GM21723 (cell line): ENCODE measurements around the gene P4HB.

Experiments
- ATAC-seq: cut with Tn5 transposase; IDR thresholded peaks from one replicate; pipeline ENCODE4 v1.9.1; 2021; ENCODE audit warnings: mild to moderate bottlenecking, moderate library complexity; ENCODE audit not compliant: unreplicated experiment

P4HB gene

DNA sequence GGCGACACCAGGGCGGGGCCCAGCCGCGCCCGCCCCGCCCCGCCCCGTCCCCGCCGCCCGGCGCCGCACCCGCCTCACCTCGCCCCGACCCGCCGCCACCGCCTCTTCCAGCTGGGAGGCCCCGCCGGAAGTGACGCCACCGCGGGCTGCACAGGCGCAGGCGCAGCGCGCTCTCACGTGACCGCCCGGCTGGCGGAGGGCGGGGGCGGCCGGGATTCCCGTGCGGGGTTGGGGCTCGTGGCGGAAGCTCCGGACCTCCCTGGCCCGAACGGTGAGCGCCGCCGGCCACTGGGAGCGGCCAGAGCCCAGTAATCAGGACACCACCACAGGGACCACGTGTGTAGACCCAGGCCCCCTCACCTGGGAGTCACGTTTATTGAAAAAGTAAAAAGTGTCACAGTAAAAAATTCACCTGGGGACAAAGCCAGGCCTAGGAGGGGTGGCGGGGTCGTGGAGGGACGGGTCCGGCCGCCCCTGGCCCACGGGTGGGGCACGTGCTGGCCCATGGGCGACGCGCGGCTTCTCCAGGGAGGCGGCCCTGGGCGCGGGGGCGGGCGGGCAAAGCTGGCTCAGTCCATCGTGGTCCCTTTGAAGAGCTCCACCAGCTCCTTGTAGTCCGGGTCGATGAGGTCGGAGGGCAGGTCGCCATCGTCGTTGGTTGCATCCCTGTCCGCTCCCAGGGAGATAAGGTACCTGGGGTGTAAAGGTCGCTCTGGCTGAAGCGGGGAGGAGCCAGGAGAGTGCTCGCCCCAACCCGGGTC lies 27.0 kb downstream of the P4HB start, which contains the start of gene MCRIP1:
Gene MCRIP1 (minus strand): TSS at position 132 of the 761 bp plus-strand sequence. CDS start 8,785 bp downstream, outside the sequence.
- peak; percentile 60 for ATAC-seq

DNA sequence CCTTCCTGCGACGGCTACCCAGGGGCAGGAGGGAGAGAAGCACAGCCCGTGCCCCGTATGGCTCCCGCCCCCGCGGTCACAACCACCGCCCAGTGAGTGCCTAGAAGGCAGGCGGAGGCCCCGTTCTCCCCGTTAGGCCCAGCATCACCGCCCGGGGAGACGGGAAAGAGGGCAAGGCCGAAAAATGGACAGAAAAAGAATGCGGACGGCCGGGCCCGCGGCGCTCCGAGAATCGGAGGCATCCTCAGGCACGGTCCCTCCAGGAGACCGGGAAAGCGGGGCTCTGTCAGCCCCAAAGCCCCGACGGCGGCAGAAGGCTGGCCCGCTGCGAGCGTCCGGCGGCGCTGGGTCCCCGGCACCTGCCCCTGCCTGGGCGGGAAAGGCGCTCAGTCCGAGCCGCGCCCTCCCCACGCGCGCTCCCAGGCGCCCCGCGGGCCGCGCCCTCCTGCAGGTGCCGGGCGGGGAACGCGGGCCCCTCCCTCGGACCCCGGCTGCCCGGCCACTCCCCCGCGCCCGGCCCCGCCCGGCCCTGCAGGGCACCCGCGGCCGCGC lies 27.7 kb downstream of the P4HB start:
- peak; percentile 63 for ATAC-seq

DNA sequence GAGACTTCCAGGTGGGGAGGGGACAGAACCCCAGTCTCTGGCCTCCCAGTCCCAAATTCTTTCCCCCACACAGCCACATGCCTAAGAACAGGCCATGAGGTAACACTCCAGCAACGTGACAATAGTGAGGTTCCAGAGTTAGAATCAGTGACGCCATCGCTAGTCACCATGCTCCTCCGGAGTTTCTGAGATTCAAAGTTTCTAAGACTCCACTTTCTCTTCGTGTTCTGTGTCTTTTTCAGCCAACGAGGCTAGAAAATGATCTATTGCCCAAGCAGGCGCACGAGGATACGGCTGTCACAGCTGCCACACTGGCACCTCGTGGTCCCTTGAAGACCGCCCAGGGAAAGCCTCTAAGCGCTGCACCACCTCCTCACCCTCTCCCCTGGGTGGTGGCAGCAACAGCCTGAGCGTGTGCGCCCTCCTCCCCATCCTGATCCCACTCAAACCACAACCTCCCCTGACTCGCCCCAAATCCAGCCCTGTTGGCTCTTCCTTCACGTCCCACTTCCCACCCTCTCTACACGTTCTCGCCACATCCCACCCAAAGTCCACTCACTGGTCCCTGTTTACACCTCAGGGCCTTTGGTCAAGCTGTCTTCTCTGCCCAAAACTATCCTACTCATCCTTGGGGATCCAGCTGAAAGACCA lies 28.3 kb downstream of the P4HB start:
- ATAC-seq: peak; percentile 21

DNA sequence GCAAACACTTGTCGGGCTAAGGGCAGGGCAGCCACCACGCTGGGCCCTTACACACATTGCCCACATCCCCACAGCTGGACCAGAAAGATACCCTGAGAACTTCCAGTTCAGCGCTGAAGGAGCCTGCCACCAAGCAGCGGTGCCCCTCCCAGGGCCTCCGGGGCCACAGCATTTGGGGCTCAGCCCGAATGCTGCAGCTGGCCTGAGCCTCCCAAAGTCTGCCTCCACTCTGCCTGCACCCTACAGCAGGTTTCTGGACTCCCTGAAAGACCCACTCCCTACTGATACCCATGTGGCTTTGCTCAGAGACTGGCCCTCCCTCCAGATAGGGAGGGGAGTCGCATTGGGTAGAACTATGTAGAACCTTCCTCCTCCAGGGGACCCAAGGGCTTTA lies 28.8 kb downstream of the P4HB start:
- ATAC-seq: no peak

DNA sequence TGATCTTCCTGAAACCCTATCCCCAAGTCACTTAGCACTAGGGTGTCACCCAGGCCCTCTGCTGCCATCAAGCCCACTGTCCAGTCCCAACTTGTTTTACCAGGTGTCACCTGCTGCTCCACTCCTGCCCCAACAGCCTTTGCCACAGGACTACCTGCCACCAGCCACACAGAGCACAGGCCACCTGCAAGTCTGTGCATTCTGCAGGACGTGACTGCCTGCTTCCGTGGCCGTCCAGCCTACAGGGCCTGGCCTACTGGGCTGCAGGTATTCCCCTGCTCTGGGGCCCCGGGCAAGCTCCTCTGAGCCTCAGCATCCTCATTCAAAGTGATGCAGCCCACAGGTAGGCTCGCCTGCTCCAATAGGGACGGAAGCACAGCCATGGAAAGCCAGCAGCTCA lies 30.5 kb downstream of the P4HB start:
- ATAC-seq: no peak

DNA sequence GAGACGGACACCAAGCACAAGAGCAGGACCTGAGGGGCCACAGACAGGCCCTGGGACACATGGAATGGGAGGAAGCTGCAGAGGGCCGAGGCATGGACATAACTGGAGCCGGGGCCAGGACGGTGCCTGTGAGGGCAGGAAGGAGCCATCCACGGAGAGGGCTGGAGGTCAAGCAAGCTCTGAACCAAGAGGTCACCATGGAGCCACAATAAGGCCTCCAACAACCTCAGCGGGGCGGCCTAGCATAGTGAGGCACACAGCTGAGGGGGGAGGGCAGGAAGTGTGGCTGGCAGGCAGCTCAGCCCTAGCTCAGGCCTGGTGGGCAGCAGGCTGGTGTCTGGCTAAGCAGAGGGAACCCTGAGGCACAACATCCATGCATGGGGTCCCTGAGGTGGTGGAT lies 31.7 kb downstream of the P4HB start:
- ATAC-seq: no peak

DNA sequence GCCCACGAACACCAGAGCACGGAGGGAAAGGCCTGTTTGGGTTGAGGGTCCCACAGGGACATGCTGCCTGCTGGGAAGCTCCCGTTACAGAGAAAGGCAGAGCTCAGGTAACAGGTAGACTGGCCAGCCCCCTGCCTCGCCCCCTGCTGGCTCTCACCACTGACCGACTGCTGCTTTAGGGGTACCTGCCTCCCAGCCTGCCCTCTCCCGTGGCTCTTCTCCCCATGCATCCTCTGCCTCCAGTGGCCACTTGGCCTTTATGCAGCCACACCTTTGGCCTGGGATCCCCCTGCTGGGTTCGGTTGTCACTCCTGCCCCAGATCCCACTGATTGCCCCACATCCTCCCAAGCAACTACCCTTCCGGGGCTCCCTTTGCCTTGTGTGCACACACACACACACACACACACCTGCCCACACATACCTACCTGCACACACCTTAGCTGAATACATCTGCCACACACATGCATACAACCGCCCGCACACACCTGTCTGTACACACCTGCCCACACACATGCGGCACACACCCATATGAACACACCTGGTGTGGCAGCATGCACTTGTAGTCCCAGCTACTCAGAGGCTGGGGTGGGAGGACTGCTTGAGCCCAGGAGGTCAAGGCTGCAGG lies 34.4 kb downstream of the P4HB start:
- no peak for ATAC-seq

DNA sequence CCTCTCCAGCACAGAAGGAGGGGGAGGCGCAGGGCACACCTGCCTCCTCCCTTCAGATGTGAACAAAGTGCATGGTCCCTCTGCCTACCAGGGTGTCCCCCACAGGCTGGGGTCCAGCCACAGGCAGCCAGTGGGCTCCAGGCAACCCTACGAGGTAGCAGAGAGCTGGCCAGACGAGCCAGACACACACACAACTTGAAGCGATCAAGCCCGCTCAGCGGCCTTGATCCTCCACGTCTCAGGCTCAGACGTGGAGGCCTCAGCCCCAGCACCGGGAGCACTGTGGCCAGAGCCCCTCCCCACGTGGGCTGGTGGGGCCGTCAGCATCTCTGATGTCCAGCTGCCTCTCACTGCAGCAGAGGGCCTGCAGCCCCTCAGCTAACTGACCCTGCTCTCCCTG lies 35.7 kb downstream of the P4HB start:
- no peak for ATAC-seq

DNA sequence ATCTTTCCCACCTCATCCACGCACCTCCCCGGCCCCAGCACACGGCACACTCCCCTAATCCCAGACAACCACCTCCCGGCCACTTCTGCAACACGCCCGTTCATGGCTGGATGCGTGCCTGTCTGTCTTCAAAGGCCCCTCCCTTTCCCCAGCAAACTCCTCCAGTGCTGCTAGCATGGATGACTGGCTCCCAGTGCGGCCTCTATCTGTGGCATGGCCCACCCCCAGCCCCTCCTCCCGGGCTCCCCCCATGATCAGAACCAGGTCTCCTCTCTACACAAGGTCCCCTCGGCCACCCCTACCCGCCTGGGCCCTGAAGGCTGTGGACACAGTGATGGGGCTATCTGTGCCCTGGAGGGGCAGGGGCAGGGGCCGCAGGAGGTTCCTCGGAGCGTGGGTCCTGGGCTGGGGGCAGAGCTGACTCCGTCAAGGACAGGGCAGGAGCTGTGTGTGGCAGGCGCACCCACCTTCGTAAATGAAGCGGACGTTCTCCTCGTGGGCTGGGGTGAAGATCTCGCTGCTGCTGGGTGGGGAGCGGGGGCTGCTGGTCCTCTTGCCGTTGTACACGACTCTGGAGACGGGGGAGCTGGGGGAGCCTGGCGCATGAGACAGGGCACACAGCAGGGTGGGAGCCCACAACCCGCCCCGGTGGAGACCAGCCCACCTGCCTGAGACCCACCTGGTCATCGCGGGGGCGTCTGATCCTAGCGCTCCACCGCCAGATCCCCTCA lies 36.4 kb downstream of the P4HB start:
- no peak for ATAC-seq

DNA sequence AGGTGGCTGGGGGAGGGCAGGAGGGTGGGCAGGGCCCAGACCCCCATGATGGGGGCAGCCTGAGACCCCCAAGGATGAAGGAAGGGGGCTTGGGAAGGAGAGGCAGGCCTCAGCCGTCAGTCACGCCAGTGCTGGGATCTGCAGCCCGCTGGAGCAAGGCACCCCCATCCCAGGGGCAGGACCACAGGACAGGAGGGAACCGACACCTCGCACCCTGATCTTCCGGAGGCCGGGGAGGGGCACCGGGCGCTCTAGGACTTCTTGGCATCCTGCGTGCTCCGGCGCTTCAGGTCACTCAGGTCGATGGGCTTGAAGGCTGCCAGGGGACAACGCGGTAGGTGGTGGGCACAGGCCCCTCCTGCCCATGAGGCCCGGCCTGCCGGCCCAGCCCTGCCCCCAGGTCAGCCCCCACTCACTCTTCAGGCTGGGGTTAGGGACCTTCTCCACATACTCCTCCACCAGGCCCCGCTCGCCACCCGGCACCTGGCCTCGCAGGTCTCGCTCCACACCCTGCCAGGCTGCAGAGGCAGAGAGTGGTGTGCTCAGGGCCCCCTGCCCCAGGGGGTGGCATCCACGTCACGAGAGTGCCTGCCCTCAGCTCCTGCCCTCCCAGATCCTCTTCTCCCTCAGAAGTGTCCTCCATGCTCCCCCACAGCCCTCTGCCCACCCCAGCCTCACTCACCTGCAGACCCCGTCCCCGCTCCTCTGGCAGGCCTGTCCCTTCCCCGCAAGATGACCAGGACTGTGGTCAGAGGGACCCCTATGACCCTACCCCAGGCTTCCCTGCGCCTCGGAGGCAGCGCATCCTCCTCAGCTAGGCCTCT lies 37.1 kb downstream of the P4HB start:
- no peak for ATAC-seq

DNA sequence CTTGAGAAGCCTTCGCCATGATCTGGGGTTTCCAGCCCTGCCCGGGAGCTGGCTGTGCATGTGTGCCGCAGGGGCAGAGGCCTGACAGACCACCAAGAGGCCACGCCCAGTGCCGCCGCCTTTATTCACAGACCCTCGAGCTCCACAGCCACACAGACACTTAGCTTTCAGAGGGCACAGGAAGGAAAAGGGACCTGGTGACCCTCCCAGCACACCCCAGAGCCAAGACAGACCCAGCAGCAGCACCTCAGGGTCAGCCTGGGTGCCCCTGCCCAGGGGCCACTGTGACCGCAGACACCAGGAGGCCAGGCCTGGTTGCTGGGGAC lies 38.1 kb downstream of the P4HB start:
- no peak for ATAC-seq

DNA sequence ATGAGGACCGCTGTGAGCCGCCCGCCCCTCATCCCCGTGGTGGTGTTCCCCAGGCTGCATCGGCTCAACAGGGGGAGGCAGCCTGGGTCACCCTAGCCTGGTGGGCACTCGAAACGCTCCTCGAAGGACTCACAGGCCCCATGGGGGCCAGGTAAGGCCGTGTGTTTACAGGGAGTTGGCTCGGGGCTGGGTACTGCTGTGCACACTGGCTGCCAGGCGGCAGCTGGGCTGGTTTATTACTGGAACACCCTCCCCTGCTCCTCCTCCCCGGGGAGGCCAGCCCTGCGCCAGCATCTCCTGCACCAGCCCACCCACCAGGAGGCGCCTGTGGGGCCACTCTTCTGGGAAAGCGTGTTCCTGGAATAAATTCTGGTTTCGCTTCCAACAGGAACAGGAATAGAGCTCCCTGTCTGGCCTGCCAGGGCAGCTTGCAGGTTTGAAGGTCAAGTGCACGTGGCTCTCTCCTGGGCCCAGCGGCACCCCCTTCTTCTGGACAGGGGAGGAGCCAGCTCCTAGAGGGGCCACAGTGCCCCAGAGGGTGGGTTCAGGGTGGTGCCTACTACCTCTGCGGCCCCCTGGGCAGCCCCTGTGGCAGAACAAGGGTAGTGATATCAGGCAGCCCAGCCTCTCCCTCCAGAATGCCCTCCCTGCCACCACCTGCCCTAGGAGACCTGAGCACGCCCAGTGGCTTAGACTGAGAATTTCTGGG lies 38.6 kb downstream of the P4HB start:
- ATAC-seq: no peak

DNA sequence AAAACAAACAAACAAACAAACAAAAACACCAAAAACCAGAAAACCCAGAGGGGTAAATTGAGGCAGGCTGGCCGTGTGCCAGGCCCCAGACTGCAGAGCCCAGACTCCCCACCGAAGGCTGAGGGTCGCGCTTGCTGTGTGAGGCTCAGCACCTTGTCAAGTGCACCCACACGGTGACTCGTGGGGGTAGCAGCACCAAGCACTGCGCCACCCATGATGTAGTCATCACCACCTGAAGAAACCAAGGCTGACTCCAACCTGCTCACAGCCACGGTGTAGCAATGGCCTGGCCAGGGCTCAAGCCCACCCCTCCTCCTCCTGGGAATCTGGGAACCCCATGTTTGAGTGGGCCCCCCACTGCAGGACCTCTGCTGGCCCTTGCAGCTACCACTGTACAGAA lies 39.2 kb downstream of the P4HB start:
- no peak for ATAC-seq

DNA sequence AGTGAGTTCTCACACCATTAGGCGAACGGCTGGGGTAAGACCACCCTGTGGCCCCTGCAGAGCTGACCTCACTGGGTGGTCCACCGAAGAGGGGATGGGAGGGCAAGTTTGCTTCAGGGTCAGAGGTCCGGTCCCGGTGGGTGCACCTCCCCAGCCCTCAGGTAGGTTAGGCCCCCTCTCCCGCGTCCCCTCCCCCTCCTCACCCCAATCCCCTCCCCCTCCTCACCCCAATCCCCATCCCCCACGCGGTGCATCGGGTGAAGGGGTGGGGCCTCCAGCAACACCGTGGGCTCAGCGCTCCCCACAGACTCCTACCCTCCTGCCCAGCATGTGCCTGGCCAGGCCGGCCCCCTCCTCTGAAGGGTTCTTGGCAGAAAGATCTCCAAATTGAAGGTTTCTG lies 40.6 kb downstream of the P4HB start:
- ATAC-seq: no peak

DNA sequence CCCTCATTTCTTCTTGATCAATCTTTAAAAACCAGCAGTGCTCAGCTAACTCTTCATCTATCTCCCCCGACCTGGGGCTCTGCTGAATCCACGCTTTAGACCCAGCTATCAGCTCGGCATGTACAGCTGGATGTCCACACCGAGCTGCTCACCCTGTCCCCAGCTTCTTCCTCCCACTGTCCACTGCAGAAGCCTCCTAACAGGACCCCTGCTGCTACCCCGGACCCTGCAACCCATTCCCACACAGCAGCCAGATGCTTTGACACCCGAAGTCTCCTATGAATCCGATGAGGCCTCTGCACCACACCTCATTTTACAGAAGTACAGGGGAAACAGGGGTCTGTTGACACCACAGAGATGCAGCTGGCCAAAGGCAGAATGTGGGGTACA lies 42.6 kb downstream of the P4HB start:
- ATAC-seq: no peak

DNA sequence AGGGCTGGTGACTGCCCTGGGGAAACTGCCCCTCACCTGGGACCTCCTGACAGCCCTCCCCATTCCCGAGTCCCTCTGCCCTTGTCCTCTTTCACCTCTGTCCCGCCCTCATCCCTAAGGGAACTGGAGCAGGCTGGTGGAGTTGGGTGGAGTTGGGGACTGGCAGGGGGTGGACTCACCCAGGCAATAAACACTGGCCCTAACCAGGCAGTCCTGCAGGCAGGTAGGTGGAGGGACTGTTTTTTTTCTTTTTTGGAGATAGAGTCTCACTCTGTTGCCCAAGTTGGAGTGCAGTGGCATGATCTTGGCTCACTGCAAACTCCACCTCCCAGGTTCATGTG lies 44.7 kb downstream of the P4HB start:
- ATAC-seq: no peak

DNA sequence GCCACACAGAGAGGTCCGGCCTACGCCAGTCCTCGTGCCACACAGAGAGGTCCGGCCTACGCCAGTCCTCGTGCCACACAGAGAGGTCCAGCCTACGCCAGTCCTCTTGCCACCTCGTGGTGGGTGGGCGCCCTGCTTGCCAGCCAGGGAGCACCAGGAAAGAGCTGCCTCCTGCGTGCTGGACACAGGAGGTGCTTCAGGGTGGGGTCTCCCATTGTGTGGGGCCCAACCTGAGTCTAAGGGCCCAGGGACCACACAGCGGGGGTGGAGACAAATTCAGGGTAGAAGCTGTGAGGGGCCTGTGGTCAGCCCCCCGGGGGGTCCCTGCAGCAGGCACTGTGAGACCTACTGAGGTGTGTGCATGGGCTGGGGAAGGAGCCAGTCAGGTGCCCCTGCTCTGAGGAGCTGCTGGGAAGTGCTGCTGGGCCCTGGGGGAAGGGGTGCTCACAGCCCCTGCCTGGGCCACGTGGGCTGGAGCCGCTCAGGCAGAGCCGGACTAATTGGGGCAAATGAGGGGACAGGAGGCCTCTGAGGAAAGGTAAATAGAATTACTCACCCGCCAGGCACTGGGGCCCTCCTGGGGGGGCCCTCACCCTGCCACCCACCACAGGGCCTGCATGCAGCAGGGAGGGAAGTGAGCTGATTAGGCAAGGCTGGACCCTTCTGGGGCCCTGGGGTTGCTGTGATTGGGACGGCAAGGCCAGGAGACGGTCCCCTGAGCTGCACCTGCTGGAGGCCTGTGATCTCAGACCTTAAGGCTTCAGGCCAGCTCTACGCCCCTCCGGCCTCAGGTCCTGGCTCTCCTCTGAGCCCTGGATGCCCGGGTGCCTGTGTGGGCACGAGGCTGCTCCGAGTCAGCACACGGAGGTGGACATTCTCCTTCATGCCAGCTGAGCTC lies 45.3 kb downstream of the P4HB start:
- no peak for ATAC-seq

DNA sequence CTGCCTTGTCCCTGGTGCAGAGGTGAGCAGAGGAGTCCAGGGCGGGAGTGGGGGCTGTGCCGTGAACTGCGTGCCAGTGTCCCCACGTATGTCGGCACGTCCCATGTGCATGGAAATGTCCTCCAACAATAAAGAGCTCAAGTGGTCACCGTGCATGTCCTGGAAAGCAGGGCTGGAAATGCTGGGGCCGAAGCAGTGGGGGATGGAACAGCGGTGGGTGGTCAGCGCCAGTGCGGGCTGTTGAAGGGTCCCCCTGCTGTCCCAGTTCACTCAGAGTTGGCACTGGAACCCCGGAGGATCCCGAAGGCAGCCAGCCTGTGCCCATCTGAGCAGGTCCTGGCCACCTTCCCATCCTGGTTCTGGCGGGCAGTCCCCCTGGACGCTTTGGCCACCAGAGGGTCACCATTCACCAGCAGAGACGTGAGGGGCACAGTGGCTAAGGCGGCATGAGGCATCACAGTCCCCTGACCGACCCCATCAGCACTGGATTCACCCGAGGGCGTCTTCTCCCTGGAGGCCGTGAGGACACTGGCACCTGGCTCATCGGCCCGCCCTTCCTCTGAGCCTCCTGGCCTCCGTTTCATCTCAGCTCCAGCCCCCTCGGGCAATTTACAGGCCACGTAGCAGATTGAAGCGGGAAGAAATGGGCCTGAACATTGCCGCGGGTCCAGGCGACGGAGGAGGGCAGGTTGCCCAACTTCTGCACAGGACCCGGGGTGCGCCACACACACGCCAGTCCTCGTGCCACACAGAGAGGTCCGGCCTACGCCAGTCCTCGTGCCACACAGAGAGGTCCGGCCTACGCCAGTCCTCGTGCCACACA lies 46.3 kb downstream of the P4HB start:
- ATAC-seq: no peak
